HAP-1 (cell line): ENCODE results near the gene NR2F1-AS1.

ENCODE experiments used
- DNase-seq, 2 experiments: peaks; one replicate each; pipeline ENCODE4 v3.0.0-alpha.2; 2016 to 2020; ENCODE audit warnings: low spot score in 2 of 2
- H3K27me3 ChIP-seq: fragments of 250-450 bp; sonication (Bioruptor Pico); 2 replicates; pipeline ENCODE4 v1.5.1; 2020; ENCODE audit warnings: low read depth, mild to moderate bottlenecking, moderate library complexity
- H3K36me3 ChIP-seq: fragments of 250-450 bp; sonication (Bioruptor Pico); replicated peaks from 2 replicates; pipeline ENCODE4 v1.5.1; 2020; ENCODE audit warnings: mild to moderate bottlenecking
- H3K4me1 ChIP-seq: fragments of 250-450 bp; sonication (Bioruptor Pico); 2 replicates; pipeline ENCODE4 v1.5.1; 2020; ENCODE audit warnings: mild to moderate bottlenecking
- H3K4me3 ChIP-seq: fragments of 250-450 bp; sonication (Bioruptor Pico); 2 replicates; pipeline ENCODE4 v1.5.1; 2020; ENCODE audit warnings: mild to moderate bottlenecking, moderate library complexity
- H3K9me3 ChIP-seq: fragments of 250-450 bp; sonication (Bioruptor Pico); 2 replicates; pipeline ENCODE4 v1.5.1; 2020; ENCODE audit warnings: mild to moderate bottlenecking, moderate library complexity
- in situ Hi-C: fragments of 300-500 bp; cut with MboI; formaldehyde crosslinking; loops from 3 replicates; pipeline ENCODE4 v1.14.3; 2020; ENCODE audit warnings: low sequenced_read_pairs, inconsistent platforms, mixed read lengths

NR2F1-AS1 gene

GRCh38 chr5:93580927-93581445 is at the start of gene NR2F1-AS1:
Gene NR2F1-AS1, minus strand, starts transcription at chr5:93581219.
- H3K9me3 ChIP-seq, result no peaks in the 10 kb centered on the region
- H3K27me3 ChIP-seq, result no peaks in the 10 kb centered on the region
- in situ Hi-C loops, result loop anchor here (5.0 kb wide), 1 partner anchor 311 kb away; no protein-coding TSS in a partner anchor
- peak in 1 of 2 experiments; percentile 47 for DNase-seq
- peak within 1 kb of the TSS; percentile 48 for H3K4me3 ChIP-seq
- H3K4me1 ChIP-seq, result peaks cover 12% of the 10 kb centered on the region
- no peaks in the 10 kb centered on the region for H3K36me3 ChIP-seq

- Histone ChIP-seq H3K4me3 (no peak overlapping the region), H3K4me1 (peaks cover 4% of the 10 kb centered on the region), H3K36me3 (no peaks in the 10 kb centered on the region), H3K27me3 (no peaks in the 10 kb centered on the region), H3K9me3 (no peaks in the 10 kb centered on the region)
- no peak for DNase-seq
- in situ Hi-C loops, result no loop called here
Measured at GRCh38 chr5:93626801-93627200, 45.8 kb upstream of the NR2F1-AS1 start.

- DNase-seq, result no peak
- Histone ChIP-seq H3K9me3 (no peaks in the 10 kb centered on the region), H3K36me3 (no peaks in the 10 kb centered on the region), H3K4me3 (no peak overlapping the region), H3K27me3 (no peaks in the 10 kb centered on the region), H3K4me1 (peaks cover 10% of the 10 kb centered on the region)
- in situ Hi-C loops, result no loop called here
Measured at GRCh38 chr5:93623153-93623552, 42.1 kb upstream of the NR2F1-AS1 start.

- no peaks in the 10 kb centered on the region for H3K36me3 ChIP-seq
- peak overlapping the region; percentile 54; the same call in 1 of the 2 replicates for H3K4me3 ChIP-seq
- no peaks in the 10 kb centered on the region for H3K9me3 ChIP-seq
- in situ Hi-C loops, result no loop called here
- no peaks in the 10 kb centered on the region for H3K27me3 ChIP-seq
- H3K4me1 ChIP-seq, result peaks cover 10% of the 10 kb centered on the region
- DNase-seq, result peak; percentile 58 to 72
Measured at GRCh38 chr5:93622240-93622885, 41.3 kb upstream of the NR2F1-AS1 start.

- H3K9me3 ChIP-seq, result no peaks in the 10 kb centered on the region
- peaks cover 10% of the 10 kb centered on the region for H3K4me1 ChIP-seq
- peak overlapping the region; percentile 54 for H3K4me3 ChIP-seq
- no peaks in the 10 kb centered on the region for H3K36me3 ChIP-seq
- in situ Hi-C loops, result no loop called here
- DNase-seq, result peak; percentile 79 to 90
- H3K27me3 ChIP-seq, result peaks cover 2% of the 10 kb centered on the region; the same call in 1 of the 2 replicates
Measured at GRCh38 chr5:93621327-93621798, 40.3 kb upstream of the NR2F1-AS1 start.

- peak overlapping the region; percentile 54 for H3K4me3 ChIP-seq
Measured at GRCh38 chr5:93620487-93621326, 39.7 kb upstream of the NR2F1-AS1 start.

GRCh38 chr5:93616538-93617174 is 35.6 kb upstream of the NR2F1-AS1 start:
- no peak for DNase-seq
- peaks cover 34% of the 10 kb centered on the region for H3K27me3 ChIP-seq
- no peak overlapping the region for H3K4me3 ChIP-seq
- in situ Hi-C loops, result no loop called here
- H3K9me3 ChIP-seq, result no peaks in the 10 kb centered on the region
- H3K4me1 ChIP-seq, result peaks cover 7% of the 10 kb centered on the region
- H3K36me3 ChIP-seq, result no peaks in the 10 kb centered on the region

More at GRCh38 chr5:93620487-93621326, 39.7 kb upstream of the NR2F1-AS1 start:
- Histone ChIP-seq H3K36me3 (no peaks in the 10 kb centered on the region), H3K9me3 (no peaks in the 10 kb centered on the region), H3K27me3 (peaks cover 7% of the 10 kb centered on the region), H3K4me1 (peaks cover 10% of the 10 kb centered on the region)
- in situ Hi-C loops, result no loop called here
- peak; percentile 80 to 85 for DNase-seq

GRCh38 chr5:93612855-93613243 is 31.8 kb upstream of the NR2F1-AS1 start:
- H3K27me3 ChIP-seq, result peaks cover 72% of the 10 kb centered on the region
- no peak overlapping the region for H3K4me3 ChIP-seq
- no peak for DNase-seq
- H3K36me3 ChIP-seq, result no peaks in the 10 kb centered on the region
- peaks cover 3% of the 10 kb centered on the region for H3K4me1 ChIP-seq
- H3K9me3 ChIP-seq, result no peaks in the 10 kb centered on the region
- in situ Hi-C loops, result no loop called here

GRCh38 chr5:93611976-93612854 is 31.2 kb upstream of the NR2F1-AS1 start:
- H3K9me3 ChIP-seq, result no peaks in the 10 kb centered on the region
- in situ Hi-C loops, result no loop called here
- H3K4me3 ChIP-seq, result no peak overlapping the region
- H3K4me1 ChIP-seq, result peaks cover 3% of the 10 kb centered on the region
- DNase-seq, result peak; percentile 17 to 43
- no peaks in the 10 kb centered on the region for H3K36me3 ChIP-seq
- peaks cover 79% of the 10 kb centered on the region for H3K27me3 ChIP-seq

GRCh38 chr5:93611273-93611975 is 30.4 kb upstream of the NR2F1-AS1 start:
- H3K9me3 ChIP-seq, result no peaks in the 10 kb centered on the region
- no peak for DNase-seq
- peaks cover 78% of the 10 kb centered on the region for H3K27me3 ChIP-seq
- in situ Hi-C loops, result no loop called here
- H3K4me3 ChIP-seq, result no peak overlapping the region
- H3K36me3 ChIP-seq, result no peaks in the 10 kb centered on the region
- H3K4me1 ChIP-seq, result peaks cover 3% of the 10 kb centered on the region

- Histone ChIP-seq H3K36me3 (no peaks in the 10 kb centered on the region), H3K4me1 (peaks cover 3% of the 10 kb centered on the region), H3K27me3 (peaks cover 80% of the 10 kb centered on the region), H3K4me3 (no peak overlapping the region), H3K9me3 (no peaks in the 10 kb centered on the region)
- in situ Hi-C loops, result no loop called here
- DNase-seq, result no peak
Measured at GRCh38 chr5:93610581-93611272, 29.7 kb upstream of the NR2F1-AS1 start.

- no peaks in the 10 kb centered on the region for H3K36me3 ChIP-seq
- no peak overlapping the region for H3K4me3 ChIP-seq
- peaks cover 3% of the 10 kb centered on the region for H3K4me1 ChIP-seq
- no peak for DNase-seq
- peaks cover 77% of the 10 kb centered on the region for H3K27me3 ChIP-seq
- in situ Hi-C loops, result no loop called here
- H3K9me3 ChIP-seq, result no peaks in the 10 kb centered on the region
Measured at GRCh38 chr5:93609762-93610161, 28.7 kb upstream of the NR2F1-AS1 start.
